Ovary (tissue), 9 donors: ENCODE data around the gene TUBB3. TPM values are rescaled to one million over a fixed set of nuclear protein-coding genes. Genes with fewer than 3 reads are reported as not detected.

Experiments
- DNase-seq, 5 donors: peaks; one replicate each; pipeline ENCODE4 v3.0.0-alpha.2; 2019 to 2020
- H3K27ac ChIP-seq, 2 donors: fragments of 200-600 bp; one replicate each; pipeline versions ENCODE4 v1.5.1 to v1.8.0; 2019 to 2022
- H3K27me3 ChIP-seq: fragments of 200-600 bp; one replicate; pipeline ENCODE4 v1.8.0; 2022
- H3K36me3 ChIP-seq: fragments of 200-600 bp; sonication (generic); one replicate; pipeline ENCODE4 v1.5.1; 2019
- H3K4me1 ChIP-seq: one replicate; pipeline ENCODE4 v1.8.1; 2013; ENCODE audit warnings: mild to moderate bottlenecking, moderate library complexity; ENCODE audit not compliant: insufficient read depth
- H3K4me3 ChIP-seq: fragments of 200-600 bp; sonication (generic); one replicate; pipeline ENCODE4 v1.5.1; 2017
- H3K9me3 ChIP-seq, 2 donors: fragments of 200-600 bp in 1 of 2; sonication (generic) in 1 of 2; one replicate each; pipeline versions ENCODE4 v1.5.1 to v1.8.1; 2013 to 2019; ENCODE audit warnings: mild to moderate bottlenecking in 1 of 2, moderate library complexity in 1 of 2
- CTCF ChIP-seq, 3 donors: fragments of 450-650 bp in 2 of 3; fragments of 200-600 bp in 1 of 3; IDR thresholded peaks; one replicate each; pipeline versions ENCODE4 v1.5.1 to v1.8.0; 2016 to 2022; ENCODE audit warnings: antibody characterized with exemption in 3 of 3, mild to moderate bottlenecking in 1 of 3
- EP300 ChIP-seq: sonication (generic); formaldehyde crosslinking; IDR thresholded peaks from one replicate; pipeline ENCODE4 v1.6.1; 2017; ENCODE audit warnings: antibody characterized with exemption
- POLR2A ChIP-seq: fragments of 450-650 bp; IDR thresholded peaks from one replicate; pipeline ENCODE4 v1.6.1; 2017; ENCODE audit warnings: antibody characterized with exemption, mild to moderate bottlenecking, moderate library complexity
- WGBS, 3 donors: extraction: QIAGEN DNeasy Blood & Tissue Kit in 1 of 3; methylation state at CpG; one replicate each; pipeline versions ENCODE4 v1.1.5 to v1.1.7; 2013 to 2017; 5-methylcytosine and 5-hydroxymethylcytosine counted together
- intact Hi-C, 4 donors: fragments of 100-400 bp; cut with DNase I; formaldehyde crosslinking; loops; one replicate each; pipeline versions ENCODE4 v1.11.0 to v1.15.1; 2022 to 2023
- polyA plus RNA-seq, 2 donors: library from polyadenylated mRNA; stranded (reverse); fragments of 200-250 nt in 1 of 2; fragments of 350-450 nt in 1 of 2; fragmentation: Illumina TruSeq in 1 of 2; extraction: RNeasy Lipid Tissue Mini Kit (QIAGEN cat#74804) in 1 of 2; gene quantifications; one replicate each; pipeline ENCODE4 v1.2.3, GENCODE V29; 2013 to 2014
- total RNA-seq, 7 donors: library from RNA; depleted of rRNA in 2 of 7; stranded (reverse); fragments of >200 nt in 2 of 7; fragmentation: NEBNext Ultra II Directional in 3 of 7; extraction: Animal tissue kit (Norgen Biotek cat#: 25700) in 3 of 7; gene quantifications; one replicate each; pipeline versions ENCODE4 v1.1.0 to v1.2.4, GENCODE V29; 2016 to 2023
- donor health status: DM: no; HTN: no; CAD: no; lungs with moderate emphysema.
- donor health status: DM: no; HTN: no; CAD: no.
- donor health status: Bipolar disorder and iron deficiency.
- donor health status: DM: yes; HTN: yes; CAD: no.
- donor health status: DM: no; HTN: no; CAD: no.
- donor health status: DM: yes; HTN: yes; CAD: no.

The TUBB3 gene
- total and polyA plus RNA-seq, 9 donors: 0.73 to 22.6 (median 2.5) TPM

- 80 to 91% (median 86%) methylated on average over 6 of the region's 6 CpGs for WGBS, 3 donors
- no peak for TF ChIP-seq EP300
- TF ChIP-seq CTCF (IDR thresholded peaks at IDR 0.05): no peak
- no peak for TF ChIP-seq POLR2A
- H3K27me3 ChIP-seq: no peaks in the 10 kb centered on the region
- no peak for DNase-seq
- no peaks in the 10 kb centered on the region for H3K36me3 ChIP-seq
- H3K9me3 ChIP-seq: no peaks in the 10 kb centered on the region
- H3K4me1 ChIP-seq: no peaks in the 10 kb centered on the region
- H3K4me3 ChIP-seq: no peak overlapping the region
- H3K27ac ChIP-seq: no peak overlapping the region
- intact Hi-C loops: no loop called here
Observed at GRCh38 chr16:89881368-89881730, 41.8 kb upstream of the TUBB3 start.

- Histone ChIP-seq H3K9me3 (no peaks in the 10 kb centered on the region), H3K27me3 (no peaks in the 10 kb centered on the region), H3K36me3 (no peaks in the 10 kb centered on the region), H3K4me1 (no peaks in the 10 kb centered on the region), H3K27ac (no peak overlapping the region), H3K4me3 (no peak overlapping the region)
- no peak for DNase-seq
- no peak for TF ChIP-seq EP300
- TF ChIP-seq CTCF (IDR thresholded peaks at IDR 0.05): no peak
- TF ChIP-seq POLR2A: no peak
- 88 to 89% (median 88%) methylated on average over 28 of the region's 28 CpGs for WGBS, 3 donors
- intact Hi-C loops: no loop called here
Observed at GRCh38 chr16:89883346-89884040, 39.6 kb upstream of the TUBB3 start.

- TF ChIP-seq EP300: no peak
- TF ChIP-seq POLR2A: no peak
- no peak for TF ChIP-seq CTCF (IDR thresholded peaks at IDR 0.05)
- DNase-seq: no peak
- Histone ChIP-seq H3K4me3 (no peak overlapping the region), H3K9me3 (no peaks in the 10 kb centered on the region), H3K4me1 (no peaks in the 10 kb centered on the region), H3K36me3 (no peaks in the 10 kb centered on the region), H3K27me3 (no peaks in the 10 kb centered on the region), H3K27ac (no peak overlapping the region)
- intact Hi-C loops: no loop called here
- WGBS, 3 donors: 91 to 94% (median 93%) methylated on average over 8 of the region's 8 CpGs
Observed at GRCh38 chr16:89884041-89884421, 39.1 kb upstream of the TUBB3 start.

- Histone ChIP-seq H3K27me3 (no peaks in the 10 kb centered on the region), H3K4me1 (no peaks in the 10 kb centered on the region), H3K9me3 (no peaks in the 10 kb centered on the region), H3K4me3 (no peak overlapping the region), H3K27ac (no peak overlapping the region), H3K36me3 (no peaks in the 10 kb centered on the region)
- no peak for DNase-seq
- TF ChIP-seq POLR2A (no peak), CTCF (IDR thresholded peaks at IDR 0.05) (no peak), EP300 (no peak)
- 93 to 95% (median 95%) methylated on average over 14 of the region's 14 CpGs for WGBS, 3 donors
- intact Hi-C loops: no loop called here
Observed at GRCh38 chr16:89887243-89887642, 35.9 kb upstream of the TUBB3 start.
